Smooth muscle cell (in vitro differentiated cells): ENCODE measurements around the gene BLOC1S5. TPM values are rescaled to one million over a fixed set of nuclear protein-coding genes. Genes with fewer than 3 reads are reported as not detected.

Source experiments
- DNase-seq: peaks from one replicate; lab custom pipeline; 2025; ENCODE audit not compliant: unreplicated experiment; lab: John Stamatoyannopoulos, UW
- H2AFZ ChIP-seq: fragments of 200-600 bp; sonication (generic); 2 replicates; pipeline ENCODE4 v1.6.0; 2016; ENCODE audit warnings: antibody characterized with exemption, low read depth, mild to moderate bottlenecking
- H3F3A ChIP-seq: fragments of 200-600 bp; sonication (generic); 2 replicates; pipeline ENCODE4 v1.6.0; 2017; ENCODE audit warnings: antibody characterized with exemption, low read depth
- H3K27ac ChIP-seq: fragments of 200-600 bp; sonication (generic); 2 replicates; pipeline ENCODE4 v1.5.1; 2016; ENCODE audit warnings: low read depth, mild to moderate bottlenecking
- H3K27me3 ChIP-seq: fragments of 200-600 bp; sonication (generic); 2 replicates; pipeline ENCODE4 v1.6.1; 2016; ENCODE audit warnings: low read depth, mild to moderate bottlenecking
- H3K36me3 ChIP-seq: fragments of 200-600 bp; sonication (generic); 2 replicates; pipeline ENCODE4 v1.5.1; 2016; ENCODE audit warnings: low read depth
- H3K4me1 ChIP-seq: fragments of 200-600 bp; sonication (generic); 2 replicates; pipeline ENCODE4 v1.5.1; 2016; ENCODE audit warnings: low read depth
- H3K4me2 ChIP-seq: fragments of 200-600 bp; sonication (generic); 2 replicates; pipeline ENCODE4 v1.6.0; 2016; ENCODE audit warnings: mild to moderate bottlenecking
- H3K4me3 ChIP-seq: fragments of 200-600 bp; sonication (generic); 2 replicates; pipeline ENCODE4 v1.5.1; 2016; ENCODE audit warnings: mild to moderate bottlenecking
- H3K79me2 ChIP-seq: fragments of 200-600 bp; sonication (generic); 2 replicates; pipeline ENCODE4 v1.6.0; 2016; ENCODE audit warnings: low read depth, mild to moderate bottlenecking
- H3K9ac ChIP-seq: fragments of 200-600 bp; sonication (generic); 2 replicates; pipeline ENCODE4 v1.6.0; 2016; ENCODE audit warnings: low read depth
- H3K9me3 ChIP-seq: fragments of 200-600 bp; sonication (generic); replicated peaks from 2 replicates; pipeline ENCODE4 v1.5.1; 2016; ENCODE audit warnings: low read depth
- H4K20me1 ChIP-seq: fragments of 200-600 bp; sonication (generic); 2 replicates; pipeline ENCODE4 v1.6.0; 2016; ENCODE audit warnings: low read depth
- WGBS: methylation state at CpG from one replicate; pipeline ENCODE4 v1.1.7; 2016; ENCODE audit warnings: low lambda C conversion rate; 5-methylcytosine and 5-hydroxymethylcytosine counted together
- polyA plus RNA-seq: library from polyadenylated mRNA; unstranded; fragments of >200 nt; fragmentation: Nextera tagmentation; extraction: Ambion mirVana; gene quantifications from 2 replicates; pipeline ENCODE4 v1.2.1, GENCODE V29; 2016
- total RNA-seq: library from RNA; depleted of rRNA; stranded (reverse); fragments of >200 nt; gene quantifications from 2 replicates; pipeline ENCODE4 v1.2.3, GENCODE V29; 2014
- TF ChIP-seq, protein P1 (sequence below): fragments of 200-600 bp; sonication (generic); IDR thresholded peaks from 2 replicates; pipeline ENCODE4 v1.5.1; 2017; ENCODE audit warnings: borderline replicate concordance, mild to moderate bottlenecking, antibody characterized with exemption; ENCODE audit not compliant: insufficient read depth, poor library complexity, severe bottlenecking

The BLOC1S5 gene
- total and polyA plus RNA-seq, 2 experiments from 2014 or later: 10.7 to 13.7 TPM

DNA sequence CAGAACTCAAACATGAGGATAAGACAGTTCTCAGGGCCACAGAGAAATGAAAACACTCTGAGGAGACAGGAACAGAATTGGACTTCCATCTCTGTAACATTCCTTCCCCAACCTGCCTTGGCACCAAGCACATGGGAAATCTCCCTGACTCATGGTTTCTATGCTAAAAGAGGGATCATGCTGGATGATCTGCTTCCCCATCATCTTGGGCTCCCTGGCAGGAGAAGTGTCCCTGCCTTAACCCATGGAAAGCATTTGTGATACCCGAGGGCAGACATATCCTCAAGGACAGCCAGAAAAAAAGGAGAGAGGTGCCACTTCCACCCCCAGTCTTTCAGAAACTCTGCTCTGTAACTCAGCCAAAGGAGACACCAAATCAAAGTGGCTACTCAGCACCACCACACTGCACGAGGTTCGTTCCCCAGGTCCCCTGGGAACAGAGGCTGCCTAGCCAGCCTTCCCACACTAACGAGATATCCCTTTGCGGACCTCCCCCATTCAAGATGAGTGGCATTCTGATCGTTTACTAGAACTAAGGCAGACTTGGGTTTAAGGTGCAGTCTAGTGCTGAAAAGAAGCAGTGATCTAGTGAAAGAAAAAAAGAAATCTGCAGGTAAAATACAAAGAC is 34.8 kb downstream of the BLOC1S5 start:
- Histone ChIP-seq H3K4me3 (no peak overlapping the region), H3K4me2 (no peak overlapping the region), H3K9me3 (no peaks in the 10 kb centered on the region), H2AFZ (no peak overlapping the region), H3K9ac (no peak overlapping the region), H4K20me1 (peaks cover 15% of the 10 kb centered on the region), H3K79me2 (peaks cover 22% of the 10 kb centered on the region), H3F3A (no peaks in the 10 kb centered on the region), H3K27ac (no peak overlapping the region), H3K27me3 (no peaks in the 10 kb centered on the region), H3K4me1 (peaks cover 3% of the 10 kb centered on the region), H3K36me3 (no peaks in the 10 kb centered on the region)
- TF ChIP-seq, protein P1, sequence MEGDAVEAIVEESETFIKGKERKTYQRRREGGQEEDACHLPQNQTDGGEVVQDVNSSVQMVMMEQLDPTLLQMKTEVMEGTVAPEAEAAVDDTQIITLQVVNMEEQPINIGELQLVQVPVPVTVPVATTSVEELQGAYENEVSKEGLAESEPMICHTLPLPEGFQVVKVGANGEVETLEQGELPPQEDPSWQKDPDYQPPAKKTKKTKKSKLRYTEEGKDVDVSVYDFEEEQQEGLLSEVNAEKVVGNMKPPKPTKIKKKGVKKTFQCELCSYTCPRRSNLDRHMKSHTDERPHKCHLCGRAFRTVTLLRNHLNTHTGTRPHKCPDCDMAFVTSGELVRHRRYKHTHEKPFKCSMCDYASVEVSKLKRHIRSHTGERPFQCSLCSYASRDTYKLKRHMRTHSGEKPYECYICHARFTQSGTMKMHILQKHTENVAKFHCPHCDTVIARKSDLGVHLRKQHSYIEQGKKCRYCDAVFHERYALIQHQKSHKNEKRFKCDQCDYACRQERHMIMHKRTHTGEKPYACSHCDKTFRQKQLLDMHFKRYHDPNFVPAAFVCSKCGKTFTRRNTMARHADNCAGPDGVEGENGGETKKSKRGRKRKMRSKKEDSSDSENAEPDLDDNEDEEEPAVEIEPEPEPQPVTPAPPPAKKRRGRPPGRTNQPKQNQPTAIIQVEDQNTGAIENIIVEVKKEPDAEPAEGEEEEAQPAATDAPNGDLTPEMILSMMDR: no peak
- DNase-seq: no peak
- 58% methylated on average over 6 of the region's 6 CpGs for WGBS

DNA sequence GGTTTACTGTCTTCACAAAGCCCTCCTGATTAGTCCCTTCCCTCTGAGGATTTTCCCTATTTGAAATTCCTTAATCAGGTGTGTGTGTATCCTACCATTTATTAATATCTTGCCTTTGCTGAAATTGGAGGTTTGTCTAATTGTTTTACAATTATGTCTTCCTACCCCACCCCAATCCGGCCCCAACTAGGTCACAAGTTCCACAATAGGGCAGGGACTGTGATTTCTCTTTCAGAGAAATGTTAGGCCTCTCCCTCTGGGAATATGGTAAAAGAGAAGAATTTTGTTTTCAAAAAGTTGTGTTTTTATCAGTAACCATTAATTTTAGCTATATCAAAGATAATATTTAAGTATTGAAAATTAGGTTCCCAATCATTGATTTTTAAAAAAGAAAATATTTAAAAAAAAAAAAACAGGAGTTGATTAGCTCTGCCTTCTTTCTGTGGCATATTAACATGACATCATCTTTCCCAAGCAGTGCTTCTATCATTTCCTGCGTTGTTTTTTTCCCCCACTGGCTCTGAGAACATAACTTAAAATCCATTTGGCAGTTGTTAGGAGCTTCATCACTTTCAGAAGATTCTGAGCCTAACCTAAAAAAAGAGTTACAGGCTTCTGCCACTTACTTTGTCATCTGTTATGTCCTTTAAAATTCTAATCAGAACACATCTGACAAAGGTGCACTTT is 36.1 kb downstream of the BLOC1S5 start:
- Histone ChIP-seq H2AFZ (no peak overlapping the region), H3K79me2 (peaks cover 22% of the 10 kb centered on the region), H3K27me3 (no peaks in the 10 kb centered on the region), H3K27ac (no peak overlapping the region), H3K36me3 (no peaks in the 10 kb centered on the region), H3K9ac (no peak overlapping the region), H3K4me2 (no peak overlapping the region), H3K4me3 (no peak overlapping the region), H3K9me3 (no peaks in the 10 kb centered on the region), H3K4me1 (peaks cover 3% of the 10 kb centered on the region), H4K20me1 (peaks cover 15% of the 10 kb centered on the region), H3F3A (no peaks in the 10 kb centered on the region)
- 64% methylated on average over 2 of the region's 2 CpGs for WGBS
- TF ChIP-seq, protein P1: no peak
- no peak for DNase-seq

DNA sequence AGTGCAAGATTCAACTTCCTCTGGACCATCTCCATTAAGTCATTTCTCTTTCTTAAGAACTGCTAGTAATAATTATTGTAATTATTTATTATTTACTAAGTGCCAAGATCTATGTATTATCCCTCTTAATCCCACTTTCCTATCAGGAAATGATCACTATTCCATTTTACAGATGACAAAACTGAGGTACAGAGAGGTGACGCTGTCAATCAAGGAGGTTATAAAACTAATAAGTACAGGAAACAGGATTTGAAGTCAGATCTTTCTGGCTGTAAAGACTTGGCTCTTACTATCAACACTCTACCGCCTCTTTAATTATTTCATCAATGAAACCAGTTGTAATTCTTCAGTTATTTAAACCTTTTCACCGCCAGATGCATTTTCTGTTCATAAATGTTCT is 37.4 kb downstream of the BLOC1S5 start:
- 96% methylated on average over 3 of the region's 3 CpGs for WGBS
- H3K79me2 ChIP-seq: peaks cover 12% of the 10 kb centered on the region

More for the DNA sequence above, 37.4 kb downstream of the BLOC1S5 start:
- no peaks in the 10 kb centered on the region for H3K36me3 ChIP-seq
- TF ChIP-seq, protein P1: no peak
- H3K27me3 ChIP-seq: no peaks in the 10 kb centered on the region
- no peak for DNase-seq
- no peaks in the 10 kb centered on the region for H3K9me3 ChIP-seq
- H3K4me3 ChIP-seq: no peak overlapping the region
- H3K9ac ChIP-seq: no peak overlapping the region
- H2AFZ ChIP-seq: no peak overlapping the region
- no peak overlapping the region for H3K4me2 ChIP-seq
- peaks cover 3% of the 10 kb centered on the region for H3K4me1 ChIP-seq
- no peak overlapping the region for H3K27ac ChIP-seq
- peaks cover 15% of the 10 kb centered on the region for H4K20me1 ChIP-seq
- no peaks in the 10 kb centered on the region for H3F3A ChIP-seq
